Right lung (tissue), 5 donors: ENCODE measurements around the gene EFNA4. TPM values are rescaled to one million over a fixed set of nuclear protein-coding genes. Genes with fewer than 3 reads are reported as not detected.
"Not testable (repeated sequence)": the region's sequence is repeated elsewhere in the genome, so short reads cannot be mapped to it uniquely, and the experiment has no call there.

Experiments
- DNase-seq, 2 donors: peaks; one replicate each; pipeline ENCODE4 v3.0.0-alpha.2; 2013
- polyA plus RNA-seq, 5 donors: library from polyadenylated mRNA; unstranded; fragments of 120-200 nt; gene quantifications; one replicate each; pipeline versions ENCODE4 v1.2.1 to v1.2.3, GENCODE V29; 2013; ENCODE audit warnings: inconsistent platforms in 1 of 5, low replicate concordance in 1 of 5; ENCODE audit not compliant: insufficient read length in 5 of 5, insufficient read depth in 1 of 5

EFNA4 gene
- polyA plus RNA-seq, 5 donors, result 16.0 to 25.3 (median 23.3) TPM

DNA sequence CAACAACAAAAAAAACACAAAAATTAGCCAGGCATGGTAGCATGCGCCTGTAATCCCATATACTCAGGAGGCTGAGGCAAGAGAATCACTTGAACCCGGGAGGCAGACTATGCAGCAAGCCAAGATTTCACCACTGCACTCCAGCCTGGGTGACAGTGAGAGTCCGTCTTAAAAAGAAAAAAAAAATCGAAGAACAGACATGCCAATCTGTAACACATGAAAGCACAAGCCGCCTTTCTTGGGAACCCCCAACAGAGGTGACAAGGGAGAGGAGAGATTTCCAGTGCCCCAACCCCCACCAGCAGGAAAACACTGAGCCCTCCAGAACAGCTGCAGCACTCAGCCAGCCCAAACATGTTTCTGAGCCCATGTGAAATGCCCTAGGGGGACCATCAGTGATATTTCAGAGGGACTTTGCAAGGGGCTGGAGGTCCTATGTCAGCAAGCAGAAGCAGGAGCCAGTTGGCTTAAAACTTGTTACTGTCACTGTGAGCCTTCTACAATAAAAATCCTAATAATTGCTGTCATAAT, 50.0 kb downstream of the EFNA4 start:
- no peak for DNase-seq

DNA sequence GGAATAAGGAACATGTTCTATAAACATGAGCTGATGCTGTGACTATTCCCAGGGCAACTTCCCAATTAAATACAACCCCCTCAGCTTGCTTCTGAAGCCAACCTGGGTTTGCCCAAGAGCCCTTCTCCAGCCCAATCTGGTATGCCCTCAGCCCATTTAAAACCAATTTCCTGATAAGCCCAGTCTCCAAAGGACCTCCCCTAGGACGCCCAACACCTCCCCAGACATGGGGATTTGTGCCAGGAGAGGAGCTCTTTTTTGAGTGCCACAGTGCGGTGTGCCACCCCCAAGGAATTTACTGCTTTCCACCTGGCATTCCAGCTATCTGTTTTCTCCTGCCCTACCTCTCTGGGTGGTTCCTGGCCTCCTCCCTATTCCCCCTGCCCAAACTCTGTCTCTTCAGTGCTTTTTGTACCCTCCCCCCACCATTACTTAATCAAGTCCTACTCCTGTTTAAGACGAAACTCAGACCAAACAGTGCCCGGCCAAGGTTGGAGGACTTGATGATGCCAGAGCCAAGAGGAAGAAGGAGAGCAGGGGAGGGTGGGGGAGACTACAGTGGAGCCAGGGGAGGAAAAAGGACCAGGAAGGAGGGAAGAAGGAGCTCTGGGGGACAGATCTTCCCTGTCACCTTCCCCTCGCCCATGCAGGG, 52.7 kb downstream of the EFNA4 start:
- no peak for DNase-seq

DNA sequence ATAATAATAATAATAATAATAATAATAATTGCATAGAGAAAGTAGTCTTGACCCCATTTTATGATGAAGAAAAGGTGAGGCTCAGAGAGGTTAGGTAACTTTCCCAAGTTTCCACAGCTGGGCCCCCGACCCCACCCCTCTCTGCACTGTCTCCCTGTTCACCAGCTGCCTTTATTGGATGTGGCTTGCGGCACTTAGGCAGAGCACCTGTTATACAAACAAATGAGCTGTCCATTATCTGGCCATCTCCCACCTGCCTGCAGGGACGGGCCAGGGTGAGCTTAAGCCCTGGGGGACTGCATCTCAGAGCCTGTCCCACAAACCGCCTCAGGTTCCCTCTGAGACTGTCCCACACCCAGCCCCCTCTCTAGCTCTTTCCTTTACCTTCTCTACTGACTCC, 54.1 kb downstream of the EFNA4 start:
- DNase-seq, result no peak

DNA sequence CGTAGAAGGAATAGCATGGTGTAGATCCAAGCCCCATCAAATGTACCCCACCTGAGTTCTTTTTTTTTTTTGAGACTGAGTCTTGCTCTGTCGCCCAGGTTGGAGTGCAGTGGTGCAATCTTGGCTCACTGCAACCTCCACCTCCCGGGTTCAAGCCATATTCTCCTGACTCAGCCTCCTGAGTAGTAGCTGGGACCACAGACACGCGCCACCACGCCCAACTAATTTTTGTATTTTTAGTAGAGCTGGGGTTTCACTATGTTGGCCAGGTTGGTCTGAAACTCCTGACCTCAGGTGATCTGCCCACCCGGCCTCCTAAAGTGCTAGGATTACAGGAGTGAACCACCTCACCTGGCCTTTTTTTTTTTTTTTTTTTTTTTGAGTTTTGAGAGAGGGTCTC, 54.5 kb downstream of the EFNA4 start:
- not testable (repeated sequence) for DNase-seq

Other genes starting within 250 kb of the EFNA4 start
- 1 to 10 TPM; 1.8 to 3.2 (median 2.3) TPM for gene KCNN3, start 193.5 kb upstream of the EFNA4 start, polyA plus RNA-seq
- 10 to 100 TPM; 26.2 to 39.4 (median 29.5) TPM for gene PMVK, start 127.0 kb upstream of the EFNA4 start, polyA plus RNA-seq
- gene PBXIP1, start 107.6 kb upstream of the EFNA4 start, polyA plus RNA-seq, result 10 to 100 TPM; 62.9 to 88.3 (median 77.0) TPM
- gene PYGO2, start 102.0 kb upstream of the EFNA4 start, polyA plus RNA-seq, result 10 to 100 TPM; 32.9 to 42.8 (median 40.9) TPM
- 100 to 1,000 TPM; 121 to 136 (median 123) TPM for gene SHC1, start 93.0 kb upstream of the EFNA4 start, polyA plus RNA-seq
- gene CKS1B, start 89.1 kb upstream of the EFNA4 start, polyA plus RNA-seq, result 100 to 1,000 TPM in 3 of 5 donors, 10 to 100 TPM in 2; 85.1 to 149 (median 115) TPM
- 10 to 100 TPM; 27.1 to 33.6 (median 28.1) TPM for gene FLAD1, start 80.4 kb upstream of the EFNA4 start, polyA plus RNA-seq
- gene LENEP, start 70.2 kb upstream of the EFNA4 start, polyA plus RNA-seq, result 1 to 10 TPM in 1 of 5 donors, under 1 TPM in 4; 0.46 to 1.2 (median 0.66) TPM
- gene ZBTB7B, start 60.9 kb upstream of the EFNA4 start, polyA plus RNA-seq, result 10 to 100 TPM; 10.7 to 26.3 (median 18.8) TPM
- 1 to 10 TPM; 1.6 to 2.7 (median 2.4) TPM for gene DCST2, start 30.0 kb upstream of the EFNA4 start, polyA plus RNA-seq
- under 1 TPM; 0.34 to 0.69 (median 0.53) TPM for gene DCST1, start 29.9 kb upstream of the EFNA4 start, polyA plus RNA-seq
- 100 to 1,000 TPM in 1 of 5 donors, 10 to 100 TPM in 4; 50.0 to 103 (median 64.8) TPM for gene ADAM15, start 12.4 kb upstream of the EFNA4 start, polyA plus RNA-seq
- gene EFNA3, start 15.1 kb downstream of the EFNA4 start, polyA plus RNA-seq, result 1 to 10 TPM; 2.9 to 5.6 (median 4.3) TPM
- 100 to 1,000 TPM in 2 of 5 donors, 10 to 100 TPM in 3; 94.5 to 116 (median 96.8) TPM for gene EFNA1, start 64.1 kb downstream of the EFNA4 start, polyA plus RNA-seq
- gene SLC50A1, start 72.1 kb downstream of the EFNA4 start, polyA plus RNA-seq, result 10 to 100 TPM; 32.7 to 41.6 (median 37.3) TPM
- 10 to 100 TPM; 19.1 to 37.1 (median 26.6) TPM for gene DPM3, start 76.8 kb downstream of the EFNA4 start, polyA plus RNA-seq
- 100 to 1,000 TPM; 103 to 120 (median 117) TPM for gene KRTCAP2, start 109.6 kb downstream of the EFNA4 start, polyA plus RNA-seq
- gene TRIM46, start 110.1 kb downstream of the EFNA4 start, polyA plus RNA-seq, result 1 to 10 TPM; 2.9 to 5.6 (median 4.3) TPM
- 10 to 100 TPM; 37.5 to 47.0 (median 42.8) TPM for gene THBS3, start 144.2 kb downstream of the EFNA4 start, polyA plus RNA-seq
- gene MTX1, start 145.0 kb downstream of the EFNA4 start, polyA plus RNA-seq, result 10 to 100 TPM; 27.8 to 38.3 (median 32.0) TPM
- 10 to 100 TPM; 14.9 to 27.0 (median 21.7) TPM for gene ENTREP3, start 191.7 kb downstream of the EFNA4 start, polyA plus RNA-seq
- gene SCAMP3, start 198.6 kb downstream of the EFNA4 start, polyA plus RNA-seq, result 10 to 100 TPM; 42.8 to 65.5 (median 56.5) TPM
- gene CLK2, start 209.8 kb downstream of the EFNA4 start, polyA plus RNA-seq, result 10 to 100 TPM; 73.3 to 82.3 (median 80.1) TPM
- gene HCN3, start 213.7 kb downstream of the EFNA4 start, polyA plus RNA-seq, result 1 to 10 TPM; 8.2 to 10.0 (median 9.4) TPM
- under 1 TPM in 2 of 5 donors, not detected in 3; 0.09 to 0.46 TPM for gene PKLR, start 237.7 kb downstream of the EFNA4 start, polyA plus RNA-seq
- 100 to 1,000 TPM; 165 to 208 (median 178) TPM for gene FDPS, start 245.1 kb downstream of the EFNA4 start, polyA plus RNA-seq